Measurements from ENCODE around the gene LOXL1.

- no peak for TF ChIP-seq PAX8 (CRISPR knock-in tag; IDR thresholded peaks at IDR 0.05; ENCODE audit: borderline replicate concordance)
- TF ChIP-seq CTCF (CRISPR knock-in tag; IDR thresholded peaks at IDR 0.05): no peak
- no peak for TF ChIP-seq HDAC1 (CRISPR knock-in tag; IDR thresholded peaks at IDR 0.05)
- TF ChIP-seq ZBTB14 (CRISPR knock-in tag; IDR thresholded peaks at IDR 0.05): no peak
Measured at GRCh38 chr15:73931441-73931840, 5.2 kb downstream of the LOXL1 start.
